Ovary (tissue), 9 donors: Measurements from ENCODE around the gene DIPK1C. TPM values are rescaled to one million over a fixed set of nuclear protein-coding genes. Genes with fewer than 3 reads are reported as not detected.

Source experiments
- DNase-seq, 5 donors: peaks; one replicate each; pipeline ENCODE4 v3.0.0-alpha.2; 2019 to 2020
- H3K27ac ChIP-seq, 2 donors: fragments of 200-600 bp; one replicate each; pipeline versions ENCODE4 v1.5.1 to v1.8.0; 2019 to 2022
- H3K27me3 ChIP-seq: fragments of 200-600 bp; one replicate; pipeline ENCODE4 v1.8.0; 2022
- H3K36me3 ChIP-seq: fragments of 200-600 bp; sonication (generic); one replicate; pipeline ENCODE4 v1.5.1; 2019
- H3K4me1 ChIP-seq: one replicate; pipeline ENCODE4 v1.8.1; 2013; ENCODE audit warnings: mild to moderate bottlenecking, moderate library complexity; ENCODE audit not compliant: insufficient read depth
- H3K4me3 ChIP-seq: fragments of 200-600 bp; sonication (generic); one replicate; pipeline ENCODE4 v1.5.1; 2017
- H3K9me3 ChIP-seq, 2 donors: fragments of 200-600 bp in 1 of 2; sonication (generic) in 1 of 2; one replicate each; pipeline versions ENCODE4 v1.5.1 to v1.8.1; 2013 to 2019; ENCODE audit warnings: mild to moderate bottlenecking in 1 of 2, moderate library complexity in 1 of 2
- EP300 ChIP-seq: sonication (generic); formaldehyde crosslinking; IDR thresholded peaks from one replicate; pipeline ENCODE4 v1.6.1; 2017; ENCODE audit warnings: antibody characterized with exemption
- POLR2A ChIP-seq: fragments of 450-650 bp; IDR thresholded peaks from one replicate; pipeline ENCODE4 v1.6.1; 2017; ENCODE audit warnings: antibody characterized with exemption, mild to moderate bottlenecking, moderate library complexity
- WGBS, 3 donors: extraction: QIAGEN DNeasy Blood & Tissue Kit in 1 of 3; methylation state at CpG; one replicate each; pipeline versions ENCODE4 v1.1.5 to v1.1.7; 2013 to 2017; 5-methylcytosine and 5-hydroxymethylcytosine counted together
- intact Hi-C, 4 donors: fragments of 100-400 bp; cut with DNase I; formaldehyde crosslinking; loops; one replicate each; pipeline versions ENCODE4 v1.11.0 to v1.15.1; 2022 to 2023
- polyA plus RNA-seq, 2 donors: library from polyadenylated mRNA; stranded (reverse); fragments of 200-250 nt in 1 of 2; fragments of 350-450 nt in 1 of 2; fragmentation: Illumina TruSeq in 1 of 2; extraction: RNeasy Lipid Tissue Mini Kit (QIAGEN cat#74804) in 1 of 2; gene quantifications; one replicate each; pipeline ENCODE4 v1.2.3, GENCODE V29; 2013 to 2014
- total RNA-seq, 7 donors: library from RNA; depleted of rRNA in 2 of 7; stranded (reverse); fragments of >200 nt in 2 of 7; fragmentation: NEBNext Ultra II Directional in 3 of 7; extraction: Animal tissue kit (Norgen Biotek cat#: 25700) in 3 of 7; gene quantifications; one replicate each; pipeline versions ENCODE4 v1.1.0 to v1.2.4, GENCODE V29; 2016 to 2023
- TF ChIP-seq, protein P1 (sequence below), 3 donors: fragments of 450-650 bp in 2 of 3; fragments of 200-600 bp in 1 of 3; IDR thresholded peaks; one replicate each; pipeline versions ENCODE4 v1.5.1 to v1.8.0; 2016 to 2022; ENCODE audit warnings: antibody characterized with exemption in 3 of 3, mild to moderate bottlenecking in 1 of 3
- donor health status: DM: no; HTN: no; CAD: no; lungs with moderate emphysema.
- donor health status: DM: no; HTN: no; CAD: no.
- donor health status: Bipolar disorder and iron deficiency.
- donor health status: DM: yes; HTN: yes; CAD: no.
- donor health status: DM: no; HTN: no; CAD: no.
- donor health status: DM: yes; HTN: yes; CAD: no.

DIPK1C gene
- total and polyA plus RNA-seq, 9 donors: 0.04 to 0.17 (median 0.05) TPM; not detected in 6

DNA sequence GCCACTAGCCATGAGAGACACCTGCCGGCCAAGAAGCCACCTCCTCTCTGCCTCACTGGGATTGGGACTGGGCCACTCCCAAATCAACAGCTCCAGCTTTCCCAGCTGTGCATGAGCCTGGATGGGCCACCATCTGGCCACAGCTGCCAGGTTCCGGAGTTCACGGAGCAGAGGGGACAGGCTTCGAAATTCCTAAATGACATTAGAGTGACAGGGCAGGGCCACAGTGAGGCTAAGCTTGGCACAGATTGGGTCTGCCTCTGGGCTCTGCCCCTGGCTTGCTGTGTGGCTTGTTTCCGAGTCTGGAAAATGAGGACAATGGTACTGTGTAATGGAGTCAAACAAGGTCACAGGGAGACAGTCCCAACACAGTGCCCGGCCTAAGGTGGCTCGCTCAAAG is 6.5 kb downstream of the DIPK1C start:
- H3K4me3 ChIP-seq: no peak overlapping the region
- no peak for DNase-seq
- H3K36me3 ChIP-seq: no peaks in the 10 kb centered on the region
- 75 to 84% (median 77%) methylated on average over 7 of the region's 7 CpGs for WGBS, 3 donors
- no peaks in the 10 kb centered on the region for H3K4me1 ChIP-seq
- no peak overlapping the region for H3K27ac ChIP-seq
- no peaks in the 10 kb centered on the region for H3K9me3 ChIP-seq
- H3K27me3 ChIP-seq: no peaks in the 10 kb centered on the region
- intact Hi-C loops: no loop called here
- TF ChIP-seq, protein P1, sequence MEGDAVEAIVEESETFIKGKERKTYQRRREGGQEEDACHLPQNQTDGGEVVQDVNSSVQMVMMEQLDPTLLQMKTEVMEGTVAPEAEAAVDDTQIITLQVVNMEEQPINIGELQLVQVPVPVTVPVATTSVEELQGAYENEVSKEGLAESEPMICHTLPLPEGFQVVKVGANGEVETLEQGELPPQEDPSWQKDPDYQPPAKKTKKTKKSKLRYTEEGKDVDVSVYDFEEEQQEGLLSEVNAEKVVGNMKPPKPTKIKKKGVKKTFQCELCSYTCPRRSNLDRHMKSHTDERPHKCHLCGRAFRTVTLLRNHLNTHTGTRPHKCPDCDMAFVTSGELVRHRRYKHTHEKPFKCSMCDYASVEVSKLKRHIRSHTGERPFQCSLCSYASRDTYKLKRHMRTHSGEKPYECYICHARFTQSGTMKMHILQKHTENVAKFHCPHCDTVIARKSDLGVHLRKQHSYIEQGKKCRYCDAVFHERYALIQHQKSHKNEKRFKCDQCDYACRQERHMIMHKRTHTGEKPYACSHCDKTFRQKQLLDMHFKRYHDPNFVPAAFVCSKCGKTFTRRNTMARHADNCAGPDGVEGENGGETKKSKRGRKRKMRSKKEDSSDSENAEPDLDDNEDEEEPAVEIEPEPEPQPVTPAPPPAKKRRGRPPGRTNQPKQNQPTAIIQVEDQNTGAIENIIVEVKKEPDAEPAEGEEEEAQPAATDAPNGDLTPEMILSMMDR (IDR thresholded peaks at IDR 0.05): no peak
- no peak for TF ChIP-seq POLR2A
- TF ChIP-seq EP300: no peak

DNA sequence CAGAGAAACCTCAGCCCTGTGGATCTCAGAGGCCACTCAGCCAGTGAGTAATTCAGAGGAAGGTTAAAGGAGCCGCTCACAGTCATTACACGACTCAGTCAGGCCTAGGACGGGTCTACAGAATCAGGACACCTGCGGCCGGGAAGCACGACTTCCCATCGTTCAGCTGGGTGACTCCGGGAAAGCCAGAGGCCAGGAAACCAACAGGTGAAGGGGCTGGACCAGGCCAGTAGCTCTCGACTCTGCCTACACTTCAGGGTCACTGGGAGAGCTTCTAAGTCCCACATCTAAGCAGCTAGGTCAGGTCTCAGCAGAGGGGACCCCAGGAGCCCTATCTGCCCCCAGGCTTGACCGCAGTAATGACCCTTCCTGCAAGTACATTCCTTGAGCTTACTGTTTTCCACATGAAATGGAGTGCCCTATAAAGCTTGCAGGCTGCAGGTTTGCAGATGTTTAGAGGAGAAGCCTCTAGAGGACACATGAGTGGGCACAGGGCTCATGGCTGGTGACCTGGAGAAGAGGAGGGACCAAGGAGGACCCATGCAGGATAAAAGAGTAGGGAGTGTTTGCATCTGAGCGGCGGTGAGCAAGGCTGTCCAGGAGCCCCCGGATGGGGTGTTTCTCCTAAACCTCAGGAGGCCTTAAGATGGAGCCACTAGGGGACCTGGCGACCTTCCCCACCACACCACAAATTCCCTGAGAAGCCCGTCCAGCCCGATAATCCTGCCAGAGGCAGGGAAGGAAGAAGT is 9.5 kb downstream of the DIPK1C start:
- 85 to 87% (median 85%) methylated on average over 16 of the region's 16 CpGs for WGBS, 3 donors
- intact Hi-C loops: no loop called here

DNA sequence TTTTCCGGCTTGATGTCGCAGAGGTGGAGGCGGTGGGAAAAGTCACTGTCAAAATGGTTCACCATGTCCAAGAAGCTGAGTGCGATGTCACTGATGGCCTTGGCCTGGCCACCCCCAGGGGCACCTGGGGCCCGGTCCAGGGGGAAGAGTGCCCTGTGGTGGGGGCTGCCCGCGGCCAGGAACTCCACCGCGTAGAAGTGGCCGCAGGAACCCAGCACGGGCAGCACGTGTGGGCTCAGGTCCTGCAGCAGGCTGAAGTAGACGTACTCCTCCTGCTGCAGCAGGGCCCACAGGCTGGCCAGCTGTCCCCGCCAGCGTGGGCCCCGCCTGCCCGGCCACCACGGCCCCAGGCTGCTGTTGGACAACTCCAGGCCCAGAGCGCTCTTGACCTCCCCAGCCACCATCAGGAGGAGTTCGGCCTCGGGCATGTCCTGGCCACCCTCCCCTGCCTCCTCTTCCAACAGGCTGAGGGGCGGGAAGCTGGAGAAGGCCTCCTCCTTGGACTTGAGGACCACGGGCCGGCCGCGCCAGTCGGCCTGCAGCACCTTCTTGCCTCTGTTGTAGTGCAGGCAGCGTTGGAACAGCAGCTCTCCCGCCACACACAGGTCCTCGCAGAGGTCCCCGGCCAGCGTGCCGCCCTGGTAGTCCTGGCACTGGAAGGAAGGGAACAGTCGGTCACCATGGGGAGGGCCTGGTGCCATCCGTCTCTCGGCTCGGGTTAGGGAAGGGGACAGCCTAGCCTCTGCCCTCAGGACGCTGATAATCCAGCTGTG is 10.3 kb downstream of the DIPK1C start:
- intact Hi-C loops: no loop called here
- 90 to 91% (median 91%) methylated on average over 33 to 38 of the region's 38 CpGs for WGBS, 3 donors
- H3K4me1 ChIP-seq: no peaks in the 10 kb centered on the region
- no peaks in the 10 kb centered on the region for H3K27me3 ChIP-seq
- TF ChIP-seq EP300 (no peak), POLR2A (no peak)
- TF ChIP-seq, protein P1 (IDR thresholded peaks at IDR 0.05): no peak
- DNase-seq: no peak
- no peak overlapping the region for H3K27ac ChIP-seq
- no peaks in the 10 kb centered on the region for H3K36me3 ChIP-seq
- H3K4me3 ChIP-seq: no peak overlapping the region
- no peaks in the 10 kb centered on the region for H3K9me3 ChIP-seq

More for the DNA sequence above, 9.5 kb downstream of the DIPK1C start:
- Histone ChIP-seq H3K4me3 (no peak overlapping the region), H3K27ac (no peak overlapping the region), H3K36me3 (no peaks in the 10 kb centered on the region), H3K9me3 (no peaks in the 10 kb centered on the region), H3K27me3 (no peaks in the 10 kb centered on the region), H3K4me1 (no peaks in the 10 kb centered on the region)
- no peak for DNase-seq
- TF ChIP-seq POLR2A: no peak
- TF ChIP-seq, protein P1 (IDR thresholded peaks at IDR 0.05): no peak
- no peak for TF ChIP-seq EP300

DNA sequence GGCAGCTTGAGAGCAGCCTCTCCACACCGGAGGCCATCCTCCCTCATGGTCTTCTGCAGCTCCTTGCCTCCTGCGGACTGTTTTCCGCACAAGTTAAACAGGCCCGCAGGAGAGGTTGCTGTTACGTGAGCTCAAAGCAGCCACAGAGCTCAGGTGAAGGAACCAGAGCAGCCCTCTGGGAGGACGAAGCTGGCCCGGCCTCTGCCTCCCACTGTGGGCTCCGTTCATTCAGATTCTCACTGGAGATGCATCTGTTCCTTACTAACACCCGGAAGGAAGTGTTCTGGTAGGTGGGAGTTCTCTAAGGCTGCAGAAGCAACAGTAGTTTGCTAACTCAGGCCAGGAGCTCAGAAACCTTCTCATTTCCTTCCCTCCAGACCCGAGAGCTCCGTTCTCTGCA is 10.9 kb downstream of the DIPK1C start:
- Histone ChIP-seq H3K9me3 (no peaks in the 10 kb centered on the region), H3K4me3 (no peak overlapping the region), H3K36me3 (no peaks in the 10 kb centered on the region), H3K4me1 (no peaks in the 10 kb centered on the region), H3K27me3 (no peaks in the 10 kb centered on the region), H3K27ac (no peak overlapping the region)
- 71 to 80% (median 74%) methylated on average over 11 of the region's 11 CpGs for WGBS, 3 donors
- no peak for TF ChIP-seq EP300
- TF ChIP-seq POLR2A: no peak
- TF ChIP-seq, protein P1 (IDR thresholded peaks at IDR 0.05): no peak
- intact Hi-C loops: no loop called here
- DNase-seq: no peak
